SU-DHL-6 (cell line): ENCODE results near the gene MRM2.

ENCODE experiments used
- EZH2phosphoT487 ChIP-seq: fragments of 200-600 bp; sonication (generic), shearing (Covaris generic); conservative IDR thresholded peaks from 2 replicates; pipeline ENCODE4 v1.6.1; 2018; ENCODE audit warnings: mild to moderate bottlenecking, antibody characterized with exemption, low read length, moderate library complexity, mixed read lengths
- TF ChIP-seq, protein P1 (sequence below): fragments of 200-600 bp; sonication (generic); IDR thresholded peaks from one replicate; pipeline ENCODE4 v1.5.1; 2017; ENCODE audit warnings: antibody characterized with exemption, mild to moderate bottlenecking, low read length, moderate library complexity; ENCODE audit not compliant: insufficient read depth, poor library complexity, severe bottlenecking

GRCh38 chr7:2209146-2209960, 32.7 kb downstream of the MRM2 start:
- TF ChIP-seq EZH2phosphoT487: no peak
- TF ChIP-seq, protein P1, sequence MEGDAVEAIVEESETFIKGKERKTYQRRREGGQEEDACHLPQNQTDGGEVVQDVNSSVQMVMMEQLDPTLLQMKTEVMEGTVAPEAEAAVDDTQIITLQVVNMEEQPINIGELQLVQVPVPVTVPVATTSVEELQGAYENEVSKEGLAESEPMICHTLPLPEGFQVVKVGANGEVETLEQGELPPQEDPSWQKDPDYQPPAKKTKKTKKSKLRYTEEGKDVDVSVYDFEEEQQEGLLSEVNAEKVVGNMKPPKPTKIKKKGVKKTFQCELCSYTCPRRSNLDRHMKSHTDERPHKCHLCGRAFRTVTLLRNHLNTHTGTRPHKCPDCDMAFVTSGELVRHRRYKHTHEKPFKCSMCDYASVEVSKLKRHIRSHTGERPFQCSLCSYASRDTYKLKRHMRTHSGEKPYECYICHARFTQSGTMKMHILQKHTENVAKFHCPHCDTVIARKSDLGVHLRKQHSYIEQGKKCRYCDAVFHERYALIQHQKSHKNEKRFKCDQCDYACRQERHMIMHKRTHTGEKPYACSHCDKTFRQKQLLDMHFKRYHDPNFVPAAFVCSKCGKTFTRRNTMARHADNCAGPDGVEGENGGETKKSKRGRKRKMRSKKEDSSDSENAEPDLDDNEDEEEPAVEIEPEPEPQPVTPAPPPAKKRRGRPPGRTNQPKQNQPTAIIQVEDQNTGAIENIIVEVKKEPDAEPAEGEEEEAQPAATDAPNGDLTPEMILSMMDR: peak; percentile 26
